Activated CD8-positive, alpha-beta T cell treated with anti-CD3 and anti-CD28 coated beads, Interleukin-2, amount 10 ng/mL, durations not matched to agents 7 days and 5 days (primary cell): ENCODE measurements around the gene EYS. TPM values are rescaled to one million over a fixed set of nuclear protein-coding genes. Genes with fewer than 3 reads are reported as not detected.

Source experiments
- ATAC-seq: fragments of 150-1000 bp; cut with Tn5 transposase; one replicate; pipeline ENCODE4 v1.10.0; 2021; ENCODE audit warnings: moderate library complexity
- CTCF ChIA-PET: fragments of 350-600 bp; sonication (Branson Sonifier 250); formaldehyde crosslinking; loops from one replicate; lab custom pipeline; 2021; ENCODE audit warnings: antibody characterized with exemption; lab: Charles Lee
- POLR2A ChIA-PET: fragments of 350-600 bp; sonication (Branson Sonifier 250); formaldehyde crosslinking; loops from one replicate; lab custom pipeline; 2021; ENCODE audit warnings: antibody characterized with exemption; lab: Charles Lee
- DNase-seq: peaks from one replicate; pipeline ENCODE4 v3.0.0-alpha.2; 2020
- H3K27ac Mint-ChIP-seq: one replicate; pipeline ENCODE4 v1.8.0; 2021; ENCODE audit warnings: mild to moderate bottlenecking, mixed read lengths
- H3K27me3 Mint-ChIP-seq: one replicate; pipeline ENCODE4 v1.8.0; 2021; ENCODE audit warnings: low read depth, mixed read lengths
- H3K36me3 Mint-ChIP-seq: one replicate; pipeline ENCODE4 v1.8.0; 2021; ENCODE audit warnings: low read depth, mixed read lengths
- H3K4me1 Mint-ChIP-seq: one replicate; pipeline ENCODE4 v1.8.0; 2021; ENCODE audit warnings: low read depth, mixed read lengths
- H3K4me3 Mint-ChIP-seq: one replicate; pipeline ENCODE4 v1.8.0; 2021; ENCODE audit warnings: mild to moderate bottlenecking, mixed read lengths
- H3K9me3 Mint-ChIP-seq: one replicate; pipeline ENCODE4 v1.8.0; 2022; ENCODE audit warnings: mixed read lengths; ENCODE audit not compliant: insufficient read depth
- total RNA-seq, 2 experiments: library from RNA; stranded (reverse); gene quantifications; one replicate each; pipeline ENCODE4 v1.2.3, GENCODE V29; 2021

The EYS gene
- total RNA-seq, 2 experiments from 2014 or later, result not detected

- ATAC-seq, result no peak
These were observed 2030.5 kb downstream of the EYS start for GRCh38 chr6:63676412-63677114.

GRCh38 chr6:63675138-63675537 is 2031.9 kb downstream of the EYS start:
- H3K4me1 Mint-ChIP-seq, result no peaks in the 10 kb centered on the region
- H3K36me3 Mint-ChIP-seq, result peaks cover 18% of the 10 kb centered on the region
- CTCF ChIA-PET, result no interaction called here
- no peaks in the 10 kb centered on the region for H3K9me3 Mint-ChIP-seq
- ATAC-seq (no peak), DNase-seq (no peak)
- no peak overlapping the region for H3K4me3 Mint-ChIP-seq
- POLR2A ChIA-PET, result no interaction called here
- no peak overlapping the region for H3K27ac Mint-ChIP-seq
- H3K27me3 Mint-ChIP-seq, result no peaks in the 10 kb centered on the region

More at GRCh38 chr6:63676412-63677114, 2030.5 kb downstream of the EYS start:
- DNase-seq, result no peak
- POLR2A ChIA-PET, result no interaction called here
- H3K27me3 Mint-ChIP-seq, result no peaks in the 10 kb centered on the region
- no peaks in the 10 kb centered on the region for H3K9me3 Mint-ChIP-seq
- H3K27ac Mint-ChIP-seq, result no peak overlapping the region
- H3K4me3 Mint-ChIP-seq, result no peak overlapping the region
- CTCF ChIA-PET, result no interaction called here
- peaks cover 23% of the 10 kb centered on the region for H3K36me3 Mint-ChIP-seq
- H3K4me1 Mint-ChIP-seq, result no peaks in the 10 kb centered on the region

- Mint-ChIP-seq H3K36me3 (peaks cover 15% of the 10 kb centered on the region), H3K4me1 (no peaks in the 10 kb centered on the region), H3K9me3 (no peaks in the 10 kb centered on the region), H3K27ac (no peak overlapping the region), H3K27me3 (no peaks in the 10 kb centered on the region), H3K4me3 (no peak overlapping the region)
- no peak for ATAC-seq
- POLR2A ChIA-PET, result no interaction called here
- no peak for DNase-seq
- CTCF ChIA-PET, result no interaction called here
These were observed 2032.4 kb downstream of the EYS start for GRCh38 chr6:63674635-63675034.

GRCh38 chr6:63673692-63674091 is 2033.3 kb downstream of the EYS start:
- ATAC-seq (no peak), DNase-seq (no peak)
- Mint-ChIP-seq H3K9me3 (no peaks in the 10 kb centered on the region), H3K27me3 (no peaks in the 10 kb centered on the region), H3K4me3 (no peak overlapping the region), H3K36me3 (peaks cover 16% of the 10 kb centered on the region), H3K4me1 (no peaks in the 10 kb centered on the region), H3K27ac (no peak overlapping the region)
- POLR2A ChIA-PET, result no interaction called here
- CTCF ChIA-PET, result no interaction called here

- H3K27me3 Mint-ChIP-seq, result no peaks in the 10 kb centered on the region
- H3K36me3 Mint-ChIP-seq, result peaks cover 21% of the 10 kb centered on the region
- H3K4me1 Mint-ChIP-seq, result no peaks in the 10 kb centered on the region
- no peaks in the 10 kb centered on the region for H3K9me3 Mint-ChIP-seq
- DNase-seq (no peak), ATAC-seq (no peak)
- POLR2A ChIA-PET, result no interaction called here
- no peak overlapping the region for H3K27ac Mint-ChIP-seq
- CTCF ChIA-PET, result no interaction called here
- H3K4me3 Mint-ChIP-seq, result no peak overlapping the region
These were observed 2034.4 kb downstream of the EYS start for GRCh38 chr6:63672582-63673129.

GRCh38 chr6:63671098-63671754 is 2035.8 kb downstream of the EYS start:
- no peaks in the 10 kb centered on the region for H3K9me3 Mint-ChIP-seq
- DNase-seq, result no peak
- no peak overlapping the region for H3K4me3 Mint-ChIP-seq
- CTCF ChIA-PET, result no interaction called here
- H3K4me1 Mint-ChIP-seq, result no peaks in the 10 kb centered on the region
- ATAC-seq, result no peak
- no peaks in the 10 kb centered on the region for H3K27me3 Mint-ChIP-seq
- POLR2A ChIA-PET, result no interaction called here
- H3K27ac Mint-ChIP-seq, result no peak overlapping the region
- peaks cover 23% of the 10 kb centered on the region for H3K36me3 Mint-ChIP-seq
